SU-DHL-6 (cell line): ENCODE results near the gene TSPAN8.
"Not testable (repeated sequence)": the region's sequence is repeated elsewhere in the genome, so short reads cannot be mapped to it uniquely, and the experiment has no call there.

Source experiments
- H2AFZ ChIP-seq: fragments of 200-600 bp; sonication (generic); 2 replicates; pipeline ENCODE4 v1.6.1; 2014; ENCODE audit warnings: low read depth, mild to moderate bottlenecking, moderate library complexity, mixed read lengths, antibody characterized with exemption, low read length; ENCODE audit not compliant: severe bottlenecking
- H3F3A ChIP-seq: fragments of 200-600 bp; shearing (Covaris generic); 2 replicates; pipeline ENCODE4 v1.6.0; 2016; ENCODE audit warnings: antibody characterized with exemption, mild to moderate bottlenecking; ENCODE audit not compliant: insufficient read depth
- H3K27ac ChIP-seq: fragments of 200-600 bp; sonication (generic); 2 replicates; pipeline ENCODE4 v1.5.1; 2016; ENCODE audit warnings: low read depth, mild to moderate bottlenecking, low read length, moderate library complexity, mixed read lengths
- H3K27me3 ChIP-seq: fragments of 200-600 bp; sonication (generic), shearing (Covaris generic); 2 replicates; pipeline ENCODE4 v1.6.0; 2014; ENCODE audit warnings: mild to moderate bottlenecking, low read length
- H3K36me3 ChIP-seq: fragments of 200-600 bp; sonication (generic); 2 replicates; pipeline ENCODE4 v1.6.1; 2014; ENCODE audit warnings: mild to moderate bottlenecking, low read length, mixed read lengths
- H3K4me2 ChIP-seq: fragments of 300-600, 200-600 bp; shearing (Covaris generic), sonication (generic); 2 replicates; pipeline ENCODE4 v1.6.0; 2014; ENCODE audit warnings: low read length, low read depth, mild to moderate bottlenecking; ENCODE audit not compliant: poor library complexity, severe bottlenecking
- H3K4me3 ChIP-seq: fragments of 200-600 bp; sonication (generic); 2 replicates; pipeline ENCODE4 v1.5.1; 2014; ENCODE audit warnings: antibody characterized with exemption, low read length, mild to moderate bottlenecking, mixed read lengths; ENCODE audit not compliant: insufficient read depth, poor library complexity, severe bottlenecking
- H3K79me2 ChIP-seq: fragments of 200-600 bp; sonication (generic); 2 replicates; pipeline ENCODE4 v1.6.1; 2014; ENCODE audit warnings: mild to moderate bottlenecking, low read length, moderate library complexity; ENCODE audit not compliant: insufficient read depth
- H3K9ac ChIP-seq: fragments of 200-600 bp; sonication (generic); 2 replicates; pipeline ENCODE4 v1.7.0; 2014; ENCODE audit warnings: mild to moderate bottlenecking, low read length
- H3K9me2 ChIP-seq: fragments of 200-600 bp; sonication (generic); replicated peaks from 2 replicates; pipeline ENCODE4 v1.6.1; 2014; ENCODE audit warnings: low read length; ENCODE audit not compliant: insufficient read depth
- H3K9me3 ChIP-seq: fragments of 200-600 bp; sonication (generic); 2 replicates; pipeline ENCODE4 v1.6.1; 2014; ENCODE audit warnings: low read length, mixed read lengths; ENCODE audit not compliant: insufficient read depth
- H4K20me1 ChIP-seq: fragments of 200-600 bp; sonication (generic); 2 replicates; pipeline ENCODE4 v1.6.1; 2014; ENCODE audit warnings: low read depth, mild to moderate bottlenecking, antibody characterized with exemption, low read length, moderate library complexity, mixed read lengths
- EZH2phosphoT487 ChIP-seq: fragments of 200-600 bp; sonication (generic), shearing (Covaris generic); conservative IDR thresholded peaks from 2 replicates; pipeline ENCODE4 v1.6.1; 2018; ENCODE audit warnings: mild to moderate bottlenecking, antibody characterized with exemption, low read length, moderate library complexity, mixed read lengths
- TF ChIP-seq, protein P1 (sequence below): fragments of 200-600 bp; sonication (generic); IDR thresholded peaks from one replicate; pipeline ENCODE4 v1.5.1; 2017; ENCODE audit warnings: antibody characterized with exemption, mild to moderate bottlenecking, low read length, moderate library complexity; ENCODE audit not compliant: insufficient read depth, poor library complexity, severe bottlenecking

Gene TSPAN8

DNA sequence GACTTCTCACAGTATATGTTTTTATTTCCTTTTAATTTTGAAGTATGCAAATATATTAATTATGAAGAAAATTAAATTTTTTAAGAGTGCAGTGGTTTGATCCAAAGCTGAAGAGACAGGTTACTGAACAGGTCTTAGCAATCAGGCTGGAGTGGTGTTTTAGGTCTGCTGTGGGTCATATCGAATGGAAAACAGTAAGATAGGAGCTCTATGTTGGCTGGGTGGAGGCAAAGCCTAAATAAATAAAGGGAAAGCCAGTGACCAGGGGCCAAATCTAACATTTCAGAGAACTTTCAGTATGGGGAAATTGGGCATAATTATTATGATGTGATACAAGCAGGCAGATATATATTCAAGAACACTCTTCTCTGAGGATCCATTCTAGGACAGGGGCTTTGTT, 12.7 kb upstream of the TSPAN8 start:
- TF ChIP-seq EZH2phosphoT487, result no peak
- TF ChIP-seq, protein P1, sequence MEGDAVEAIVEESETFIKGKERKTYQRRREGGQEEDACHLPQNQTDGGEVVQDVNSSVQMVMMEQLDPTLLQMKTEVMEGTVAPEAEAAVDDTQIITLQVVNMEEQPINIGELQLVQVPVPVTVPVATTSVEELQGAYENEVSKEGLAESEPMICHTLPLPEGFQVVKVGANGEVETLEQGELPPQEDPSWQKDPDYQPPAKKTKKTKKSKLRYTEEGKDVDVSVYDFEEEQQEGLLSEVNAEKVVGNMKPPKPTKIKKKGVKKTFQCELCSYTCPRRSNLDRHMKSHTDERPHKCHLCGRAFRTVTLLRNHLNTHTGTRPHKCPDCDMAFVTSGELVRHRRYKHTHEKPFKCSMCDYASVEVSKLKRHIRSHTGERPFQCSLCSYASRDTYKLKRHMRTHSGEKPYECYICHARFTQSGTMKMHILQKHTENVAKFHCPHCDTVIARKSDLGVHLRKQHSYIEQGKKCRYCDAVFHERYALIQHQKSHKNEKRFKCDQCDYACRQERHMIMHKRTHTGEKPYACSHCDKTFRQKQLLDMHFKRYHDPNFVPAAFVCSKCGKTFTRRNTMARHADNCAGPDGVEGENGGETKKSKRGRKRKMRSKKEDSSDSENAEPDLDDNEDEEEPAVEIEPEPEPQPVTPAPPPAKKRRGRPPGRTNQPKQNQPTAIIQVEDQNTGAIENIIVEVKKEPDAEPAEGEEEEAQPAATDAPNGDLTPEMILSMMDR, result no peak
- H3K27ac ChIP-seq, result no peak overlapping the region
- no peak overlapping the region for H3K4me3 ChIP-seq
- H3K27me3 ChIP-seq, result no peaks in the 10 kb centered on the region
- H3K9ac ChIP-seq, result no peak overlapping the region
- H3K36me3 ChIP-seq, result no peaks in the 10 kb centered on the region
- no peaks in the 10 kb centered on the region for H3K79me2 ChIP-seq
- H3F3A ChIP-seq, result no peaks in the 10 kb centered on the region
- H3K9me3 ChIP-seq, result no peaks in the 10 kb centered on the region
- H4K20me1 ChIP-seq, result no peaks in the 10 kb centered on the region
- no peak overlapping the region for H3K4me2 ChIP-seq
- no peaks in the 10 kb centered on the region for H3K9me2 ChIP-seq
- no peak overlapping the region for H2AFZ ChIP-seq

DNA sequence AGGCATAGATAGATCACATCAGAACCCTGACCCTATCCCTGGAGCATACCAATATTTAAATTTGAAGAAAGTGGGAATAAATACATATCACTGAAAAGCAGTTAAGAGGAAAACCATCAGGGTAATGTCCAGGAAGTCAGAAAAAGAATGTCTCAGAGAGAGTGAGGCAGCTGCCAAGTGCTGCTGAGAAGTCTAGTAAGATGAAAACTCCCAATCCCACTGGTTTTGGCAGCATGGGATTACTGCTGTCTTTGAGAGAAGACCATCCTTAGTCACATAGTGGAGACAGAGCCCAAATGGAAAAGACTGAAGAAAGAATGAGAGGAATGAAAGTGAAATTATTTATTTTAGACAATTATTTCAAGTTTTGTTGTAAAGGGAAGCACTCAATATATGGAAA, 11.5 kb upstream of the TSPAN8 start:
- Histone ChIP-seq H3K79me2 (no peaks in the 10 kb centered on the region), H3F3A (no peaks in the 10 kb centered on the region), H3K9me2 (no peaks in the 10 kb centered on the region), H3K9me3 (no peaks in the 10 kb centered on the region), H2AFZ (no peak overlapping the region), H4K20me1 (no peaks in the 10 kb centered on the region), H3K27ac (no peak overlapping the region), H3K27me3 (no peaks in the 10 kb centered on the region), H3K36me3 (no peaks in the 10 kb centered on the region), H3K4me2 (no peak overlapping the region), H3K4me3 (no peak overlapping the region), H3K9ac (no peak overlapping the region)
- TF ChIP-seq, protein P1, result no peak
- no peak for TF ChIP-seq EZH2phosphoT487

DNA sequence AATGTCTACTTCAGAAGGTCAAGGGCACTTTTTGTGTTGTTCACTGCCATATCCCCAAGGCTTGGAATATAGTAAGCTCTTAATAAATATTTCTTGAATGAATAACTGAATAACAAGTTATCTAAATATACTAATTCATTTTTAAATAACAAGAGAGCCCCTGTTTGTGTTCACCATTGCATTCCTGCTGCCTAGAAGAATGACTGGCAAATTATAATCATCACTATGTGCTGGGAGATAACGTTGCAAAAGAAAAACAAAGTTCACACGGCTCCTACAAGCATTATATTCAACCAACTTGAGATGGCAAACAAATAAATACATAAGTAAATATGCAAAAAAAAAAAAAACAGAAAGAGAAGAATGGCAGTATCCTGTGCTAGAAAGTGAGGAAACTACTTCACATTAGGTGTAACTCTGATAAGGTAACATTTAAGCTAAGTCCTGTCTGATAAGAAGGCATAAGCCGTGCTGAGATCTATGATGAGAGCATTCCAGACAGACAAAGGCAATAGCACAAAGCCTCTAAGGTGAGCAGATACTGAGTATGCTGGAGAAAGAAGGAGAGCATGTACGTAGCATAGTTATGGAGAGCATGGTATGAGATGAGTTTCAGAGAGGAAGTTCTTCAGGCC, 9.2 kb upstream of the TSPAN8 start:
- no peak overlapping the region for H3K4me2 ChIP-seq
- H3K9me3 ChIP-seq, result no peaks in the 10 kb centered on the region
- no peaks in the 10 kb centered on the region for H4K20me1 ChIP-seq
- H3K9me2 ChIP-seq, result no peaks in the 10 kb centered on the region
- no peak overlapping the region for H3K27ac ChIP-seq
- no peaks in the 10 kb centered on the region for H3K79me2 ChIP-seq
- H3K36me3 ChIP-seq, result no peaks in the 10 kb centered on the region
- H3K9ac ChIP-seq, result no peak overlapping the region
- no peak overlapping the region for H3K4me3 ChIP-seq
- no peaks in the 10 kb centered on the region for H3K27me3 ChIP-seq
- TF ChIP-seq EZH2phosphoT487, result no peak
- TF ChIP-seq, protein P1, result no peak
- H2AFZ ChIP-seq, result no peak overlapping the region
- no peaks in the 10 kb centered on the region for H3F3A ChIP-seq

DNA sequence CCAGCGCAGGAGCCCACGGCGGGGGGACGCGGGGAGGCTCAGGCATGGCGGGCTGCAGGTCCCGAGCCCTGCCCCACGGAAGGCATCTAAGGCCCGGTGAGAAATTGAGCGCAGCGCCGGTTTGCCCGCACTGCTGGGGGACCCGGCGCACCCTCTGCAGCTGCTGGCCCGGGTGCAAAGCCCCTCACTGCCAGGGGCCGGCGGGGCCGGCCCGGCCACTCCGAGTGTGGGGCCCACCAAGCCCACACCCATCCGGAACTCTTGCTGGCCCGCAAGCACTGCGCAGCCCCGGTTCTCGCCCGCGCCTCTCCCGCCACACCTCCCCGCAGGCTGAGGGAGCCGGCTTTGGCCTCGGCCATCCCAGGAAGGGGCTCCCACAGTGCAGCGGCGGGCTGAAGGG, 8.5 kb upstream of the TSPAN8 start:
- Histone ChIP-seq H3K9me3 (no peaks in the 10 kb centered on the region), H3K9me2 (no peaks in the 10 kb centered on the region), H4K20me1 (no peaks in the 10 kb centered on the region), H3K27ac (no peak overlapping the region), H3K27me3 (no peaks in the 10 kb centered on the region), H3K79me2 (no peaks in the 10 kb centered on the region), H3K9ac (no peak overlapping the region), H3K4me3 (no peak overlapping the region), H3K36me3 (no peaks in the 10 kb centered on the region), H3F3A (no peaks in the 10 kb centered on the region), H3K4me2 (no peak overlapping the region), H2AFZ (no peak overlapping the region)
- TF ChIP-seq, protein P1, result no peak
- TF ChIP-seq EZH2phosphoT487, result no peak

DNA sequence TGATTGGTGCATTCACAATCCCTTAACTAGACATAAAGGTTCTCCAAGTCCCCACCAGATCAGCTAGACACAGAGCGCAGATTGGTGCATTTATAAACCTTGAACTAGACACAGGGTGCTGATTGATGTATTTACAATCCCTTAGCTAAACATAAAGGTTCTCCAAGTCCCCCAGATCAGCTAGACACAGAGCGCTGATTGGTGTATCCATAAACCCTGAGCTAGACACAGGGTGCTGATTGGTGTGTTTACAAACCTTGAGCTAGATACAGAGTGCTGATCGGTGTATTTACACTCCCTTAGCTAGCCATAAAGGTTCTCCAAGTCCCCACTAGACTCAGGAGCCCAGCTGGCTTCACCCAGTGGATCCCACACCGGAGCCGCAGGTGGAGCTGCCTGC, 8.0 kb upstream of the TSPAN8 start:
- not testable (repeated sequence) for H3K27ac ChIP-seq, H3K9me2 ChIP-seq, H3K9ac ChIP-seq, H3K4me2 ChIP-seq, H3K79me2 ChIP-seq, H3K36me3 ChIP-seq, H3K9me3 ChIP-seq, H3K27me3 ChIP-seq, H3K4me3 ChIP-seq, H3F3A ChIP-seq, H2AFZ ChIP-seq, H4K20me1 ChIP-seq
